Caco-2 (cell line): ENCODE measurements around the gene CC2D1A. TPM values are rescaled to one million over a fixed set of nuclear protein-coding genes. Genes with fewer than 3 reads are reported as not detected.

Source experiments
- BruUV-seq: library from RNA; stranded (reverse); fragments of 400-500 nt; replicated peaks from 2 replicates; lab custom pipeline; 2021; lab: Mats Ljungman, UMichigan
- CTCF ChIA-PET: fragments of 300-600 bp; sonication (Branson Sonifier 250); formaldehyde crosslinking; loops from one replicate; lab custom pipeline; 2022; ENCODE audit warnings: antibody characterized with exemption; lab: Charles Lee
- POLR2A ChIA-PET: fragments of 300-600 bp; sonication (Branson Sonifier 250); formaldehyde crosslinking; loops from one replicate; lab custom pipeline; 2022; ENCODE audit warnings: antibody characterized with exemption; lab: Charles Lee
- DNase-seq, 2 experiments: peaks; one replicate each; pipeline versions ENCODE4 v3.0.0 to v3.0.0-alpha.2; 2020 to 2022
- H3K27me3 ChIP-seq: replicated peaks from 2 replicates; pipeline ENCODE4 v1.6.0; 2011; ENCODE audit warnings: low read length; ENCODE audit not compliant: control insufficient read depth, insufficient read depth
- H3K36me3 ChIP-seq: 2 replicates; pipeline ENCODE4 v1.5.1; 2011; ENCODE audit warnings: low read length; ENCODE audit not compliant: control insufficient read depth, insufficient read depth
- H3K4me1 ChIP-seq: fragments of 250-450 bp; sonication (Bioruptor Pico); 2 replicates; pipeline ENCODE4 v1.5.1; 2020; ENCODE audit warnings: mild to moderate bottlenecking
- H3K4me3 ChIP-seq: 2 replicates; pipeline ENCODE4 v1.5.1; 2011; ENCODE audit warnings: low read depth, mild to moderate bottlenecking, control low read depth, low read length
- H3K9me3 ChIP-seq: fragments of 250-450 bp; sonication (Bioruptor Pico); 2 replicates; pipeline ENCODE4 v1.5.1; 2020; ENCODE audit warnings: mild to moderate bottlenecking, moderate library complexity
- H3K27ac Mint-ChIP-seq: one replicate; pipeline ENCODE4 v1.8.0; 2022; ENCODE audit warnings: mixed read lengths; ENCODE audit not compliant: unreplicated experiment
- H3K27me3 Mint-ChIP-seq: one replicate; pipeline ENCODE4 v1.8.0; 2022; ENCODE audit warnings: mixed read lengths; ENCODE audit not compliant: insufficient read depth, unreplicated experiment
- H3K36me3 Mint-ChIP-seq: one replicate; pipeline ENCODE4 v1.8.0; 2022; ENCODE audit warnings: mild to moderate bottlenecking, mixed read lengths; ENCODE audit not compliant: insufficient read depth, unreplicated experiment
- H3K4me1 Mint-ChIP-seq: one replicate; pipeline ENCODE4 v1.8.0; 2022; ENCODE audit warnings: low read depth, mixed read lengths; ENCODE audit not compliant: unreplicated experiment
- H3K4me3 Mint-ChIP-seq: one replicate; pipeline ENCODE4 v1.8.0; 2022; ENCODE audit warnings: mild to moderate bottlenecking, moderate library complexity, mixed read lengths; ENCODE audit not compliant: unreplicated experiment
- H3K9me3 Mint-ChIP-seq: one replicate; pipeline ENCODE4 v1.8.0; 2022; ENCODE audit warnings: mixed read lengths; ENCODE audit not compliant: unreplicated experiment
- intact Hi-C: fragments of 100-400 bp; cut with micrococcal nuclease; formaldehyde crosslinking; loops from one replicate; pipeline ENCODE4 v1.10.0; 2022; ENCODE audit not compliant: unreplicated experiment
- total RNA-seq: library from RNA; stranded (reverse); gene quantifications from 2 replicates; pipeline ENCODE4 v1.2.3, GENCODE V29; 2022
- TF ChIP-seq, protein P1 (sequence below), 2 experiments: fragments of 200-600 bp in 1 of 2; IDR thresholded peaks; 1 replicate in 1 of 2; 2 replicates in 1 of 2; pipeline versions ENCODE4 v1.5.1 to v1.8.0; 2011 to 2022; ENCODE audit warnings: antibody characterized with exemption in 1 of 2, control low read depth in 1 of 2, inconsistent platforms in 1 of 2, low read depth in 1 of 2, low read length in 1 of 2, mild to moderate bottlenecking in 1 of 2, moderate library complexity in 1 of 2; ENCODE audit not compliant: insufficient read depth in 1 of 2, severe bottlenecking in 1 of 2, unreplicated experiment in 1 of 2

Gene CC2D1A
- total RNA-seq, 1 experiment from 2014 or later, result 48.2 TPM

DNA sequence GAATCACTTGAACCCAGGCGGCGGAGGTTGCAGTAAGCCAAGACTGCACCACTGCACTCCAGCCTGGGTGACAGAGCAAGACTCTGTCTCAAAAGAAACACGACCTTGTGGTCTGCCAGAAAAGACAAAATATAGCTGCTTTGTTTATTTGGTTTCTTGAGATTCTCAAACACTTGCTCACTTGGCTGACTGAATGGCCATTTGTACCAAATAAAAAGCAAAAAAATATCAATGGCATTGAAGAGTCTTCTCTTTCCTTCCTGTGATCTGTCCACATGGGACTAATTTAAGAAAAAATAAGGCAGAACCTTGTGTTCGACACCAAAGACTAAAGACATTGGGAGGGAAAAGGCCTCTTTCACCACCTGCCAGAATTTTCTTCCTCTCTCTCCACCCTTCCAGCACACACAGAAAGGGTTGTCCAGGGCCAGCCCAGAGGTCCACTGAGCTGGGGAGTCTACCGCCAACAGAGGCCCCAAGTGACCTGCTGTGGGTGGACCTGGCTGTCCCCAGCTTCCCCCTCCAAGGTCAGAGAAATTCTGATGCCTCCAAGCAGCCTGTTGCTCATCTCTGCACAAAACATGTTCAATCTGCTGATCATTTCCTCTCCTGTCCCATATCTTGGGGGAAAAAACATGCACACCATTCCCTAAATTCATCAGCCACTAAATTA is 6.0 kb upstream of the CC2D1A start:
- POLR2A ChIA-PET, result no interaction called here
- CTCF ChIA-PET, result no interaction called here
- Histone ChIP-seq H3K27me3 (no peaks in the 10 kb centered on the region), H3K4me3 (no peak overlapping the region), H3K9me3 (no peaks in the 10 kb centered on the region), H3K36me3 (no peaks in the 10 kb centered on the region), H3K4me1 (no peaks in the 10 kb centered on the region)
- Mint-ChIP-seq H3K27ac (peak overlapping the region; percentile 45), H3K4me3 (no peak overlapping the region), H3K27me3 (no peaks in the 10 kb centered on the region), H3K4me1 (no peaks in the 10 kb centered on the region), H3K9me3 (no peaks in the 10 kb centered on the region), H3K36me3 (peaks cover 7% of the 10 kb centered on the region)
- intact Hi-C loops, result no loop called here
- no peak for DNase-seq
- TF ChIP-seq, protein P1, sequence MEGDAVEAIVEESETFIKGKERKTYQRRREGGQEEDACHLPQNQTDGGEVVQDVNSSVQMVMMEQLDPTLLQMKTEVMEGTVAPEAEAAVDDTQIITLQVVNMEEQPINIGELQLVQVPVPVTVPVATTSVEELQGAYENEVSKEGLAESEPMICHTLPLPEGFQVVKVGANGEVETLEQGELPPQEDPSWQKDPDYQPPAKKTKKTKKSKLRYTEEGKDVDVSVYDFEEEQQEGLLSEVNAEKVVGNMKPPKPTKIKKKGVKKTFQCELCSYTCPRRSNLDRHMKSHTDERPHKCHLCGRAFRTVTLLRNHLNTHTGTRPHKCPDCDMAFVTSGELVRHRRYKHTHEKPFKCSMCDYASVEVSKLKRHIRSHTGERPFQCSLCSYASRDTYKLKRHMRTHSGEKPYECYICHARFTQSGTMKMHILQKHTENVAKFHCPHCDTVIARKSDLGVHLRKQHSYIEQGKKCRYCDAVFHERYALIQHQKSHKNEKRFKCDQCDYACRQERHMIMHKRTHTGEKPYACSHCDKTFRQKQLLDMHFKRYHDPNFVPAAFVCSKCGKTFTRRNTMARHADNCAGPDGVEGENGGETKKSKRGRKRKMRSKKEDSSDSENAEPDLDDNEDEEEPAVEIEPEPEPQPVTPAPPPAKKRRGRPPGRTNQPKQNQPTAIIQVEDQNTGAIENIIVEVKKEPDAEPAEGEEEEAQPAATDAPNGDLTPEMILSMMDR (IDR thresholded peaks at IDR 0.05; ENCODE audit: insufficient read depth in 1 of 2, low read depth in 1 of 2, low read length in 1 of 2, severe bottlenecking in 1 of 2, unreplicated experiment in 1 of 2), result no peak
- BruUV-seq, result no TSS peak

DNA sequence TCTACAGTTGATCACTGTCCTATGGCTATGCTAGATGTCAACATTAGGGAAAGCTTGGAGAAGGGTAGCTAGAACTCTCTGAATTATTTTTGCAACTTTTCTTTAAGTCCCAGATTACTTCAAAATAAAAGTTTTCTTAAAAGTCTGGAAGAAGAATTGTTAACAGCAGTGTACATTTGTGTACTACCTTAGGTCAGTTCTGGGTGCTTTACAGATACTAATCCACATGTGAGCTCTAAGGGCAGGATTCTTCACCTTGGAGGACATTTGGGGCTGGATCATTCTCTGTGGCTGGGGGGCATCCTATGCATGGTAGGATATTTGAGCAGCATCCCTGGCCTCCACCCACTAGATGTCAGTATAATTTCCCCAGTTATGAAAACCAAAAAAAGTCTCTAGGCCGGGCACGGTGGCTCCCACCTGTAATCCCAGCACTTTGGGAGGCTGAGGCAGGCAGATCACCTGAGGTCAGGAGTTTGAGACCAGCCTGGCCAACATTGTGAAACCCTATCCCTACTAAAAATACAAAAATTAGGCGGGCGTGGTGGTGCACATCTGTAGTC is 2.9 kb upstream of the CC2D1A start:
- no peak overlapping the region for H3K27ac Mint-ChIP-seq
- no peaks in the 10 kb centered on the region for H3K27me3 ChIP-seq
- POLR2A ChIA-PET, result interaction anchor here (0.6 kb wide), 2 partner anchors 11 to 281 kb away, joined by 4 read pairs; no protein-coding TSS in a partner anchor
- peaks cover 20% of the 10 kb centered on the region for H3K36me3 Mint-ChIP-seq
- H3K4me3 ChIP-seq, result no peak overlapping the region
- CTCF ChIA-PET, result interaction anchor here (0.5 kb wide), 1 partner anchor 189 kb away, joined by 3 read pairs; no protein-coding TSS in a partner anchor
- intact Hi-C loops, result no loop called here
- DNase-seq, result peak in 1 of 2 experiments; percentile 26
- no peaks in the 10 kb centered on the region for H3K36me3 ChIP-seq
- no peaks in the 10 kb centered on the region for H3K4me1 Mint-ChIP-seq
- H3K4me3 Mint-ChIP-seq, result no peak overlapping the region
- H3K27me3 Mint-ChIP-seq, result no peaks in the 10 kb centered on the region
- no TSS peak for BruUV-seq
- H3K9me3 ChIP-seq, result no peaks in the 10 kb centered on the region
- TF ChIP-seq, protein P1 (IDR thresholded peaks at IDR 0.05; ENCODE audit: insufficient read depth in 1 of 2, low read depth in 1 of 2, low read length in 1 of 2, severe bottlenecking in 1 of 2, unreplicated experiment in 1 of 2), result peak; percentile 24 to 31
- peaks cover 7% of the 10 kb centered on the region; the same call in 1 of the 2 replicates for H3K4me1 ChIP-seq
- H3K9me3 Mint-ChIP-seq, result no peaks in the 10 kb centered on the region

DNA sequence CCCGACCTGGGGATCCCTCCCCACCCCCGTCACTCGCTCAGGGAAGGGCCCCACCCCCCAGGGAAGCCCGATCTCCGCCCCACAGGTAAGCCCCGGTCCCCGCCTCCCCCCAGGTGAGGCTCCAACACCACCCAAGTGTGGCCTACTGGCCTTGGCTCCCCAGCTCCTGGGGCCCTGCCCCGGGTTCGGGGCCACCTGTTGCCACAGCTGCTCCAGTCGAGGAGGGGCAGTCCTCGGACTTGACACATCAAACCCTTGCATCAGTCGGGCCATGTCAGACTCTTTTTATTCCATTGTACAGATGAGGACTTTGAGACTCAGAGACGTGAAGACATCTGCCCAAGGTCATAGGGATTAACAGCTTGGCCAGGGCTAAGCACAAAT is 512 bp downstream of the CC2D1A start:
- peaks cover 25% of the 10 kb centered on the region for H3K36me3 Mint-ChIP-seq

More for the DNA sequence above, 512 bp downstream of the CC2D1A start:
- Histone ChIP-seq H3K4me1 (peaks cover 7% of the 10 kb centered on the region; the same call in 1 of the 2 replicates), H3K36me3 (0 out of 2 replicates have a peak, but pooled peaks cover 1% of the 10 kb centered on the region), H3K27me3 (no peaks in the 10 kb centered on the region), H3K4me3 (peak overlapping the region; percentile 86), H3K9me3 (no peaks in the 10 kb centered on the region)
- ChIA-PET CTCF (interaction anchor here (0.6 kb wide), 2 partner anchors 26 to 136 kb away, joined by 3 read pairs; no protein-coding TSS in a partner anchor), POLR2A (interaction anchor here (0.6 kb wide), 1 partner anchor 109 kb away, joined by 3 read pairs; no protein-coding TSS in a partner anchor)
- peak overlapping the region; percentile 85 for H3K4me3 Mint-ChIP-seq
- no peaks in the 10 kb centered on the region for H3K9me3 Mint-ChIP-seq
- H3K27ac Mint-ChIP-seq, result peak overlapping the region; percentile 92
- H3K27me3 Mint-ChIP-seq, result no peaks in the 10 kb centered on the region
- no peaks in the 10 kb centered on the region for H3K4me1 Mint-ChIP-seq
- TF ChIP-seq, protein P1 (IDR thresholded peaks at IDR 0.05; ENCODE audit: insufficient read depth in 1 of 2, low read depth in 1 of 2, low read length in 1 of 2, severe bottlenecking in 1 of 2, unreplicated experiment in 1 of 2), result no peak
- intact Hi-C loops, result no loop called here
- DNase-seq, result peak; percentile 59 to 71
- BruUV-seq, result no TSS peak
